CD4-positive, CD25-positive, alpha-beta regulatory T cell (primary cell): ENCODE results near the gene MYG1. TPM values are rescaled to one million over a fixed set of nuclear protein-coding genes. Genes with fewer than 3 reads are reported as not detected.

Source experiments
- ATAC-seq, 2 donors: fragments of 150-1000 bp; cut with Tn5 transposase; one replicate each; pipeline ENCODE4 v1.10.0; 2021; ENCODE audit warnings: low read depth in 2 of 2, moderate number of reproducible peaks in 2 of 2, moderate library complexity in 1 of 2
- DNase-seq, 3 donors: peaks; one replicate each; pipeline versions ENCODE4 v3.0.0 to v3.0.0-alpha.2; 2012 to 2022; ENCODE audit warnings: mixed read lengths in 1 of 3
- H3K27ac ChIP-seq: one replicate; pipeline ENCODE4 v1.7.0; 2013; ENCODE audit warnings: mild to moderate bottlenecking, low read length; ENCODE audit not compliant: insufficient read depth, poor library complexity, severe bottlenecking
- H3K27me3 ChIP-seq: one replicate; pipeline ENCODE4 v1.7.0; 2013; ENCODE audit warnings: low read length; ENCODE audit not compliant: control insufficient read depth, insufficient read depth
- H3K36me3 ChIP-seq: one replicate; pipeline ENCODE4 v1.7.0; 2013; ENCODE audit warnings: mild to moderate bottlenecking, low read length, moderate library complexity; ENCODE audit not compliant: control insufficient read depth, insufficient read depth
- H3K4me1 ChIP-seq: 2 replicates; pipeline ENCODE4 v1.7.0; 2013; ENCODE audit warnings: mild to moderate bottlenecking, low read length; ENCODE audit not compliant: insufficient read depth, control insufficient read depth, poor library complexity, severe bottlenecking
- H3K4me3 ChIP-seq: one replicate; pipeline ENCODE4 v1.7.0; 2013; ENCODE audit warnings: low read depth, mild to moderate bottlenecking, low read length, moderate library complexity
- H3K9me3 ChIP-seq, 2 experiments: 1 replicate in 1 of 2; 2 replicates in 1 of 2; pipeline ENCODE4 v1.7.0; 2013; ENCODE audit warnings: low read length in 2 of 2, mild to moderate bottlenecking in 1 of 2, moderate library complexity in 1 of 2; ENCODE audit not compliant: control insufficient read depth in 2 of 2
- H3K27ac Mint-ChIP-seq, 3 donors: one replicate each; pipeline ENCODE4 v1.8.0; 2020 to 2022; ENCODE audit warnings: mild to moderate bottlenecking in 3 of 3, mixed read lengths in 3 of 3, moderate library complexity in 2 of 3
- H3K27me3 Mint-ChIP-seq: one replicate; pipeline ENCODE4 v1.8.0; 2022; ENCODE audit warnings: mild to moderate bottlenecking, mixed read lengths
- H3K36me3 Mint-ChIP-seq: one replicate; pipeline ENCODE4 v1.8.0; 2020; ENCODE audit warnings: mixed read lengths
- H3K4me1 Mint-ChIP-seq, 4 donors: one replicate each; pipeline ENCODE4 v1.8.0; 2020 to 2022; ENCODE audit warnings: mixed read lengths in 4 of 4, mild to moderate bottlenecking in 1 of 4
- H3K4me3 Mint-ChIP-seq, 4 donors: one replicate each; pipeline ENCODE4 v1.8.0; 2020 to 2022; ENCODE audit warnings: mild to moderate bottlenecking in 4 of 4, mixed read lengths in 4 of 4, moderate library complexity in 3 of 4
- H3K9me3 Mint-ChIP-seq, 7 donors: one replicate each; pipeline ENCODE4 v1.8.0; 2020 to 2022; ENCODE audit warnings: mixed read lengths in 7 of 7, mild to moderate bottlenecking in 3 of 7, moderate library complexity in 2 of 7
- polyA plus RNA-seq, 4 donors: library from polyadenylated mRNA; unstranded; fragments of 300-500 nt; fragmentation: Illumina TruSeq; gene quantifications; one replicate each; pipeline ENCODE4 v1.2.3, GENCODE V29; 2021
- total RNA-seq: library from RNA; stranded (reverse); gene quantifications from one replicate; pipeline ENCODE4 v1.2.3, GENCODE V29; 2022

Gene MYG1
- total and polyA plus RNA-seq, 5 donors from 2014 or later: 33.9 to 98.1 (median 92.9) TPM

GRCh38 chr12:53299101-53299453, 418 bp upstream of the MYG1 start:
- Histone ChIP-seq H3K4me3 (peak overlapping the region; percentile 90), H3K27ac (peak overlapping the region; percentile 75), H3K4me1 (peaks cover 50% of the 10 kb centered on the region), H3K27me3 (no peaks in the 10 kb centered on the region), H3K36me3 (peaks cover 35% of the 10 kb centered on the region), H3K9me3 (no peaks in the 10 kb centered on the region)
- peak overlapping the region; percentile 78 to 96 (median 93) for H3K27ac Mint-ChIP-seq
- peaks cover 12 to 85% (median 50%) of the 10 kb centered on the region in 4 donors for H3K4me1 Mint-ChIP-seq
- DNase-seq (peak in 1 of 3 donors; percentile 31), ATAC-seq (no peak)
- H3K4me3 Mint-ChIP-seq: peak overlapping the region; percentile 86 to 99 (median 97)
- H3K27me3 Mint-ChIP-seq: no peaks in the 10 kb centered on the region
- H3K9me3 Mint-ChIP-seq: peaks cover 0 to 2% (median 0%) of the 10 kb centered on the region in 7 donors
- H3K36me3 Mint-ChIP-seq: peaks cover 24% of the 10 kb centered on the region

- Histone ChIP-seq H3K36me3 (peaks cover 40% of the 10 kb centered on the region), H3K9me3 (no peaks in the 10 kb centered on the region), H3K27ac (peak overlapping the region; percentile 75), H3K27me3 (no peaks in the 10 kb centered on the region), H3K4me1 (peaks cover 43% of the 10 kb centered on the region), H3K4me3 (peak overlapping the region; percentile 90)
- ATAC-seq: no peak
- H3K9me3 Mint-ChIP-seq: peaks cover 0 to 2% (median 0%) of the 10 kb centered on the region in 7 donors
- peaks cover 9 to 75% (median 48%) of the 10 kb centered on the region in 4 donors for H3K4me1 Mint-ChIP-seq
- no peaks in the 10 kb centered on the region for H3K27me3 Mint-ChIP-seq
- DNase-seq: no peak
- peak overlapping the region; percentile 78 to 96 (median 93) for H3K27ac Mint-ChIP-seq
- H3K36me3 Mint-ChIP-seq: peaks cover 24% of the 10 kb centered on the region
- peak overlapping the region; percentile 86 to 99 (median 97) for H3K4me3 Mint-ChIP-seq
Measured at GRCh38 chr12:53300187-53300586, 692 bp downstream of the MYG1 start.

DNA sequence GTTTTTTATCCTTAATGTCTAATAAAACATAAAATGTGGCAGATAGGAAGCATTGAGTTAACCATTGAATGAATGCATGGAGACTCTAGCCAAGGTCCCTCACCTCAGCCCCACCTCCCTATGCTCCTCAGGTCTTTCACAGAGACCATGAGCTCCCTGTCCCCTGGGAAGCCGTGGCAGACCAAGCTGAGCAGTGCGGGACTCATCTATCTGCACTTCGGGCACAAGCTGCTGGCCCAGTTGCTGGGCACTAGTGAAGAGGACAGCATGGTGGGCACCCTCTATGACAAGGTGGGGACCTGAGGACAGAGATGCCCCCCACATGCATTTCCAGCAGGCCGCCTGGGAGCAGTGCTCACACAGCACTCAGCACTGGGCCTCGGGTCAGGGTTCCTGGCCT, 3.4 kb downstream of the MYG1 start:
- Histone ChIP-seq H3K9me3 (no peaks in the 10 kb centered on the region), H3K36me3 (peaks cover 63% of the 10 kb centered on the region), H3K4me1 (peaks cover 31% of the 10 kb centered on the region), H3K27me3 (no peaks in the 10 kb centered on the region), H3K27ac (no peak overlapping the region), H3K4me3 (no peak overlapping the region)
- H3K27ac Mint-ChIP-seq: peak overlapping the region in 2 of 3 donors; percentile 6 to 63
- peak overlapping the region in 3 of 4 donors; percentile 60 to 99 (median 86) for H3K4me3 Mint-ChIP-seq
- H3K9me3 Mint-ChIP-seq: peaks cover 0 to 2% (median 0%) of the 10 kb centered on the region in 7 donors
- H3K4me1 Mint-ChIP-seq: peaks cover 6 to 52% (median 36%) of the 10 kb centered on the region in 4 donors
- peaks cover 31% of the 10 kb centered on the region for H3K36me3 Mint-ChIP-seq
- H3K27me3 Mint-ChIP-seq: no peaks in the 10 kb centered on the region
- DNase-seq (no peak), ATAC-seq (no peak)

- Mint-ChIP-seq H3K4me1 (peaks cover 6 to 21% (median 13%) of the 10 kb centered on the region in 4 donors), H3K9me3 (no peaks in the 10 kb centered on the region), H3K36me3 (peaks cover 42% of the 10 kb centered on the region), H3K4me3 (no peak overlapping the region), H3K27me3 (no peaks in the 10 kb centered on the region), H3K27ac (peak overlapping the region in 1 of 3 donors; percentile 91)
- ATAC-seq (no peak), DNase-seq (no peak)
- no peak overlapping the region for H3K27ac ChIP-seq
- no peak overlapping the region for H3K4me3 ChIP-seq
- no peaks in the 10 kb centered on the region for H3K9me3 ChIP-seq
- H3K27me3 ChIP-seq: no peaks in the 10 kb centered on the region
- H3K4me1 ChIP-seq: peaks cover 10% of the 10 kb centered on the region
- peaks cover 73% of the 10 kb centered on the region for H3K36me3 ChIP-seq
Measured at GRCh38 chr12:53306826-53307225, 7.3 kb downstream of the MYG1 start.

- no peak overlapping the region for H3K4me3 ChIP-seq
- H3K4me1 ChIP-seq: no peaks in the 10 kb centered on the region
- peaks cover 0 to 12% (median 3%) of the 10 kb centered on the region in 4 donors for H3K4me1 Mint-ChIP-seq
- H3K27me3 Mint-ChIP-seq: no peaks in the 10 kb centered on the region
- peaks cover 59% of the 10 kb centered on the region for H3K36me3 ChIP-seq
- no peak overlapping the region for H3K4me3 Mint-ChIP-seq
- DNase-seq (no peak), ATAC-seq (no peak)
- peaks cover 32% of the 10 kb centered on the region for H3K36me3 Mint-ChIP-seq
- H3K9me3 Mint-ChIP-seq: no peaks in the 10 kb centered on the region
- no peak overlapping the region for H3K27ac ChIP-seq
- no peaks in the 10 kb centered on the region for H3K27me3 ChIP-seq
- no peaks in the 10 kb centered on the region for H3K9me3 ChIP-seq
- H3K27ac Mint-ChIP-seq: peak overlapping the region in 1 of 3 donors; percentile 67
Measured at GRCh38 chr12:53308276-53308675, 8.8 kb downstream of the MYG1 start.

- no peaks in the 10 kb centered on the region for H3K27me3 ChIP-seq
- ATAC-seq (no peak), DNase-seq (no peak)
- H3K36me3 ChIP-seq: peaks cover 47% of the 10 kb centered on the region
- H3K27ac Mint-ChIP-seq: no peak overlapping the region
- H3K27me3 Mint-ChIP-seq: no peaks in the 10 kb centered on the region
- no peak overlapping the region for H3K4me3 ChIP-seq
- H3K4me1 Mint-ChIP-seq: peaks cover 0 to 9% (median 6%) of the 10 kb centered on the region in 4 donors
- H3K4me3 Mint-ChIP-seq: no peak overlapping the region
- no peaks in the 10 kb centered on the region for H3K4me1 ChIP-seq
- no peak overlapping the region for H3K27ac ChIP-seq
- H3K36me3 Mint-ChIP-seq: peaks cover 29% of the 10 kb centered on the region
- no peaks in the 10 kb centered on the region for H3K9me3 ChIP-seq
- no peaks in the 10 kb centered on the region for H3K9me3 Mint-ChIP-seq
Measured at GRCh38 chr12:53313996-53314395, 14.5 kb downstream of the MYG1 start.

GRCh38 chr12:53320352-53321195, 21.1 kb downstream of the MYG1 start:
- H3K9me3 Mint-ChIP-seq: no peaks in the 10 kb centered on the region
- H3K27ac ChIP-seq: peak overlapping the region; percentile 91
- peaks cover 15% of the 10 kb centered on the region for H3K36me3 ChIP-seq
- peak overlapping the region; percentile 95 to 99 (median 98) for H3K27ac Mint-ChIP-seq
- peaks cover 9% of the 10 kb centered on the region for H3K36me3 Mint-ChIP-seq
- peak overlapping the region; percentile 85 for H3K4me3 ChIP-seq
- no peaks in the 10 kb centered on the region for H3K27me3 ChIP-seq
- H3K4me3 Mint-ChIP-seq: peak overlapping the region; percentile 96 to 99 (median 98)
- DNase-seq (no peak), ATAC-seq (no peak)
- H3K4me1 Mint-ChIP-seq: peaks cover 8 to 51% (median 37%) of the 10 kb centered on the region in 4 donors
- H3K9me3 ChIP-seq: no peaks in the 10 kb centered on the region
- H3K4me1 ChIP-seq: peaks cover 40% of the 10 kb centered on the region
- H3K27me3 Mint-ChIP-seq: peaks cover 7% of the 10 kb centered on the region
